Measurements from ENCODE around the gene SLC16A7.

Gene SLC16A7

DNA sequence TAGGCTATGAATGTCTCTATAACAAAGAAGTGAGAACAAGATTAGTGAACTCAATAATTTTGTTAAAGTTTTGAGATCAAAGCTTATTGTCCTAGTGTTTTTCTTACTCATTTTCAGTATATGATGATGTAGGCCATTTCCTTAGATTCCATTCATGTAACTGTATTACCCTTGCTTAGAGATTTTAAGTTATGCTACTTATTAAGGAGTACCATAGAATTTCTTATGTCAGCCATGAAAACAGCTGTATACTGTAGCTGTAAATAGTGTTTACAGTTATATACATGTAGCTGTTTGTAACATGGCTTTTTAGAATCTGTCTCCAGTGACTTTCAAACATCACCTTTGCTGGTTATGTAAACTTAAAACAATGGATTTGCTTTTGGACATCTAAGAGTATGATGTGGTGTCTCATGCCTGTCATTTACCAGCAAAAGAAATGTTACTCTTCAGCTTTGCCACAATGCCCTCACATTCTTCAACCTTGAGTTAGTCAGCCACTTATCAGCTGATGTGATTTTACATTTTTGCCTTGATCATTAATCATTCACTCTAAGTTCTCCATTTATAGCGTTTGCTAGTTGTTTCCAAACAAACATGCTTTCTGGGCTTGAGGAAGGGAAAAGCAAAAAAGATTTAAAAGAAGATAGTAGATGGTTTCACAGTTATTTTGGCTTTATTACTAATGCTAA lies 55.5 kb downstream of the SLC16A7 start:
- Histone ChIP-seq H3K27me3 (ENCODE audit: control insufficient read depth, insufficient read depth, low read length) (no peaks in the 10 kb centered on the region), H3K4me3 (ENCODE audit: low read depth, low read length) (no peak overlapping the region), H3K36me3 (ENCODE audit: control insufficient read depth, insufficient read depth, low read length) (no peaks in the 10 kb centered on the region), H3K9me3 (ENCODE audit: control insufficient read depth, insufficient read depth, low read length) (no peaks in the 10 kb centered on the region), H3K4me1 (ENCODE audit: control insufficient read depth, insufficient read depth, low read length) (no peaks in the 10 kb centered on the region), H3K9ac (ENCODE audit: low read depth, low read length) (no peak overlapping the region)

DNA sequence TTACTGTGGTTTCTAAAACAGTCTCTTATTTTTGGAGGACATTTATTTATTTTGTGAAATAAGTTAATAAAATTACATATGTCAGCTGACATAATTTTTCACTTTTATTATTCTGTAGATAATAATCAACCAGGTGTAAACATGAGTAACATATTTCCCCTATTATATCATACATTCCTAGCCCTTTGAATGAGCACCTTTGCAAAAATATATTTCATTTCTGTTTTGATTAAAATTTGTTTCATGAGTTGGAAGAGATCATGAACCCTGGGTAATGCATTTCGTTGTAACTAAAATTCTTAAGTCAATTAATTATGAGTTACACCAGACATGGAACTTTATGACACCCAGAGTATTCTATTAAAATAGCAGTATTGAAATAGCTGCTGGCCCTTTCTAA lies 56.3 kb downstream of the SLC16A7 start:
- H3K36me3 ChIP-seq (ENCODE audit: control insufficient read depth, insufficient read depth, low read length) = no peaks in the 10 kb centered on the region
- H3K4me1 ChIP-seq (ENCODE audit: control insufficient read depth, insufficient read depth, low read length) = no peaks in the 10 kb centered on the region
- H3K4me3 ChIP-seq (ENCODE audit: low read depth, low read length) = no peak overlapping the region
- no peaks in the 10 kb centered on the region for H3K9me3 ChIP-seq (ENCODE audit: control insufficient read depth, insufficient read depth, low read length)
- no peaks in the 10 kb centered on the region for H3K27me3 ChIP-seq (ENCODE audit: control insufficient read depth, insufficient read depth, low read length)
- no peak overlapping the region for H3K9ac ChIP-seq (ENCODE audit: low read depth, low read length)

DNA sequence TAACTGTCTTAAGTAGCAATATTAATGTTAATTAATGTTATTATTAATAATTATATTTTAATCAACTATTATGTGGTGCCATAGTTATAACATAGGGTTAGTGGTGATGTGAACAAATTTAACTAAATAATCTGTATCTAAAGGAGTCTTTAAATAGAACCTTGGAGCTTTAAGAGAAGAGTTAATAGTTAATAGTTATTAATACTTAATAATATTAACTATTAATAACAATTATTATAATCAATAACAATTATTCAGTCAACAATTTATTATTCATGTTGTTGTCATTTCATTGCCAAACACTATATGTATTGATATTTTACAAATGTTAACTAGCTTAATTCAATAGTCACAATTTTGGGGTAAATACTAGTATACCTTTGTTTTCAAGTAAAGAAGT lies 58.2 kb downstream of the SLC16A7 start:
- H3K36me3 ChIP-seq (ENCODE audit: control insufficient read depth, insufficient read depth, low read length) = no peaks in the 10 kb centered on the region
- H3K27me3 ChIP-seq (ENCODE audit: control insufficient read depth, insufficient read depth, low read length) = no peaks in the 10 kb centered on the region
- H3K4me1 ChIP-seq (ENCODE audit: control insufficient read depth, insufficient read depth, low read length) = no peaks in the 10 kb centered on the region
- H3K9me3 ChIP-seq (ENCODE audit: control insufficient read depth, insufficient read depth, low read length) = no peaks in the 10 kb centered on the region
- H3K4me3 ChIP-seq (ENCODE audit: low read depth, low read length) = no peak overlapping the region
- H3K9ac ChIP-seq (ENCODE audit: low read depth, low read length) = no peak overlapping the region

DNA sequence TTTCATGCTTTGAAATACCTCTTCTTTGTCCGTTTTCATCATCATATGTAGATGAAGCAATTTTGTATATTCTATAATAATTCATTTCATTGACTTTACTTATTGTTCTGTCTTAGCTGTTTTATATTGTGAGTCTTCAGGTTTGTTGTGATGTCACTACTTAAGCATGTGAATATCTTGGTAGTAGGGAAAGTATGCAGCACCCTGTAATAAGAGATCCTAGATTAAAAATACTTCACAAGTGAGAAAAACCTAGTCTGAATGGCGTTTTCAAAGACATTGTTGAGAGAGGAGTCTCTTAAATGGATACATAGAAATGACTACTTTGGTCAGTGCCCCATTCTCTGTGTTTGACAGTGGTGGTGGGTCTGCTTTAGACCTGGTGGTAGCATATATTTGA lies 61.4 kb downstream of the SLC16A7 start:
- H3K36me3 ChIP-seq (ENCODE audit: control insufficient read depth, insufficient read depth, low read length) = no peaks in the 10 kb centered on the region
- no peaks in the 10 kb centered on the region for H3K9me3 ChIP-seq (ENCODE audit: control insufficient read depth, insufficient read depth, low read length)
- no peak overlapping the region for H3K9ac ChIP-seq (ENCODE audit: low read depth, low read length)
- H3K4me3 ChIP-seq (ENCODE audit: low read depth, low read length) = no peak overlapping the region
- no peaks in the 10 kb centered on the region for H3K27me3 ChIP-seq (ENCODE audit: control insufficient read depth, insufficient read depth, low read length)
- H3K4me1 ChIP-seq (ENCODE audit: control insufficient read depth, insufficient read depth, low read length) = no peaks in the 10 kb centered on the region

DNA sequence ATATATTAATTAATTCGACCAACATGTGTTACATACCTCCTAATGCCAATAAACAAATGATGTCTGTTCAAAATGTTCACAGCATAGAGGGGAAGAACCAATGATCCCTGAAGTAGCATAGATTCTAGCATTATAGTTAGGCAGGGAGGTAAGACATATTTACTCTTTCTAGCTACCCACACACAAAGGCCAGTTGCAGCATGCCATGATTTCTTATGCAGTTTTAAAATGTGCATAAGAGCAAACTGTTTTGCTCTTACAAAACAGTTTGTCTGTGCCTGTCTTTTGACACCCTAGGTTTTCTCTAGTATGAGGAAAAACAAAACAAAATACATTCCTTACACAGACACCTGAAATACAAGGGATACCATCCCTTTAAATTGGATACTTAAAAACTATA lies 61.9 kb downstream of the SLC16A7 start:
- H3K27me3 ChIP-seq (ENCODE audit: control insufficient read depth, insufficient read depth, low read length) = no peaks in the 10 kb centered on the region
- H3K9me3 ChIP-seq (ENCODE audit: control insufficient read depth, insufficient read depth, low read length) = no peaks in the 10 kb centered on the region
- no peak overlapping the region for H3K4me3 ChIP-seq (ENCODE audit: low read depth, low read length)
- no peaks in the 10 kb centered on the region for H3K36me3 ChIP-seq (ENCODE audit: control insufficient read depth, insufficient read depth, low read length)
- no peaks in the 10 kb centered on the region for H3K4me1 ChIP-seq (ENCODE audit: control insufficient read depth, insufficient read depth, low read length)
- H3K9ac ChIP-seq (ENCODE audit: low read depth, low read length) = no peak overlapping the region

DNA sequence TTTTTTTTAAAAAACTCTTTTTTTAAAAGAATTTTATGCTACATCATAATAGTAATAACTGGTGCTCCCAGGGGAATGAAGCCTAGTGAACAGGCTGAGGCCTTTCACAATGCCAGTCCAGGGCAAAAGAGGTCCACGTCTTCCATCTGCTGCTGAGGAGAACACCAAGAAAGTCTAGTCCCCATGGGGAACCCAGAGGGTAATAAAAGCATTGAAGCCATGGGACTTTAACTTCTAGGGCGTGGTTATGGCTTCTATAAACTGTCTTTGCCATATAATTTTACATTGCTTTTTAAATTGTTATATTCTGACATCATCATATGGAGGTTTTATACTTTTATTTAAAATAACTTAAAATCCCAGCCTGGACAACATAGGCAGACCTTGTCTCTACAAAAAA lies 64.3 kb downstream of the SLC16A7 start:
- no peaks in the 10 kb centered on the region for H3K9me3 ChIP-seq (ENCODE audit: control insufficient read depth, insufficient read depth, low read length)
- H3K36me3 ChIP-seq (ENCODE audit: control insufficient read depth, insufficient read depth, low read length) = no peaks in the 10 kb centered on the region
- no peaks in the 10 kb centered on the region for H3K27me3 ChIP-seq (ENCODE audit: control insufficient read depth, insufficient read depth, low read length)
- no peak overlapping the region for H3K4me3 ChIP-seq (ENCODE audit: low read depth, low read length)
- H3K4me1 ChIP-seq (ENCODE audit: control insufficient read depth, insufficient read depth, low read length) = no peaks in the 10 kb centered on the region
- H3K9ac ChIP-seq (ENCODE audit: low read depth, low read length) = no peak overlapping the region

DNA sequence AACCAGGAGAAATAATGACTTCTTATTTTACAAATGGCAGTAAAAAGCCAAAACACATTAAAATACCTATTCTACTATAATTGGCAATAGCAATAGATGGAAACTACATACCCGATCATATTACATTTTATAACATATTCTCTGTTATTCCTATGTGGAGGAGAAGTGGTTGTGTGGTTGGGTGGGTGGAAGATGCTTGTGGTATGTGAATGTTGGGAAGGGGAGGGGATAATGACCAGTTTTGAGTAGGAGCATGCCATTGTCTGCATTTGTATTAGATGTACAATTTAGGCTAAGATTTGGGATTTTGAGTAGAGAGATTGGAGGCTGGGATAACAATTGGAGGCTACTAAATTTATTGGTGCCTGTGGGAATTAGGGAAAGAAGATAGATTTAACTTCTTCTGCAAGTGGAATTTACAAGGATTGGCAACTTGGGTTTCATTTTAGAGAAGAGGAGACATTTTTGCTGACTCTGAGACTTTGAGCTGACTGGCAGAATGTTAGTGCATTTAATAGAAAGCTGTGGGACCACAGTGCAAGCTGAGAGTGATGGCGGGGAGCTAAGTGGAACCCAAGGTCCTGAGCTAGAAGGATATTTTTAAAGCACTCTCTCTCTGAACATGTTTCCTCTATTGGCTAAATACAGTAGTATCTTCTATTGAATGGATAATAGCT lies 65.2 kb downstream of the SLC16A7 start:
- Histone ChIP-seq H3K4me1 (ENCODE audit: control insufficient read depth, insufficient read depth, low read length) (no peaks in the 10 kb centered on the region), H3K27me3 (ENCODE audit: control insufficient read depth, insufficient read depth, low read length) (no peaks in the 10 kb centered on the region), H3K9me3 (ENCODE audit: control insufficient read depth, insufficient read depth, low read length) (no peaks in the 10 kb centered on the region)

DNA sequence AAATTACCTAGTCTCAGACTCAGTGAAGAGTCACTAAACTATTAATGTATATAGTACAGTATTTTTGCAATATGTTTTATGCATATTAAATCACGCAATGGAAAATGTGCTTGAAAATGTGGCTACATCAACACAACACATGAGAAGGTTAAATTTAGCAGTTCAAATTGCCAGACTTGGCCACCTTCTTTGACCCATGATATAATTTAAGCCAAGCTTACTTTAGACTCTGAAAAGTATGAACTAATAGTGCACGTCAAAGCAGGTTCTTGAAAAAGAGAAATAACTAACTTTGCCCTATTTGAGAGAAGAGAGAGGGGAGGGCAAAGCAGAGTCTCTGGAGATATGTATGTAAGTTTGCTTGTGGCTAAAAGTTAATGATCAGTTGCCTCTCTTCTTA lies 68.7 kb downstream of the SLC16A7 start:
- no peak overlapping the region for H3K4me3 ChIP-seq (ENCODE audit: low read depth, low read length)
- H3K4me1 ChIP-seq (ENCODE audit: control insufficient read depth, insufficient read depth, low read length) = no peaks in the 10 kb centered on the region
- no peaks in the 10 kb centered on the region for H3K36me3 ChIP-seq (ENCODE audit: control insufficient read depth, insufficient read depth, low read length)
- H3K9me3 ChIP-seq (ENCODE audit: control insufficient read depth, insufficient read depth, low read length) = peaks cover 10% of the 10 kb centered on the region
- no peak overlapping the region for H3K9ac ChIP-seq (ENCODE audit: low read depth, low read length)
- no peaks in the 10 kb centered on the region for H3K27me3 ChIP-seq (ENCODE audit: control insufficient read depth, insufficient read depth, low read length)

More for the DNA sequence above, 65.2 kb downstream of the SLC16A7 start:
- Histone ChIP-seq H3K9ac (ENCODE audit: low read depth, low read length) (no peak overlapping the region), H3K36me3 (ENCODE audit: control insufficient read depth, insufficient read depth, low read length) (no peaks in the 10 kb centered on the region), H3K4me3 (ENCODE audit: low read depth, low read length) (no peak overlapping the region)

DNA sequence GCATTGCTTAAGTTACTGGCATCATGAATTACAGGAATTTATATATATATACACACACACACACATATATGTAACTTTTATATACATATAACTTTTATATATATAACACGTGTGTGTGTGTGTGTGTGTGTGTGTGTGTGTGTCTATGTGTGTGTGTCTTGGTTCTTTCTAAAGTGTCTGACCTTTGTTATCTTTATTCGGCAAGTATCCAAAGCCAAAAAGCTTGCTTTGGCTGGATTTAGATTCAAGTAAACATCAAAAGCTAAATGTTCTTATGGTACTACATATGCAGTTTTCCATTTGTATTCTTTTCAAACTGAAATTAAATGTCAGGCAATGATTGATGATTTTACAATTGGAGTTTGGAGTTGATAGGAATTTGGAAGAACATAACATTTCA lies 69.9 kb downstream of the SLC16A7 start:
- Histone ChIP-seq H3K4me3 (ENCODE audit: low read depth, low read length) (no peak overlapping the region), H3K36me3 (ENCODE audit: control insufficient read depth, insufficient read depth, low read length) (no peaks in the 10 kb centered on the region), H3K4me1 (ENCODE audit: control insufficient read depth, insufficient read depth, low read length) (no peaks in the 10 kb centered on the region), H3K9me3 (ENCODE audit: control insufficient read depth, insufficient read depth, low read length) (peaks cover 10% of the 10 kb centered on the region), H3K27me3 (ENCODE audit: control insufficient read depth, insufficient read depth, low read length) (no peaks in the 10 kb centered on the region), H3K9ac (ENCODE audit: low read depth, low read length) (no peak overlapping the region)

DNA sequence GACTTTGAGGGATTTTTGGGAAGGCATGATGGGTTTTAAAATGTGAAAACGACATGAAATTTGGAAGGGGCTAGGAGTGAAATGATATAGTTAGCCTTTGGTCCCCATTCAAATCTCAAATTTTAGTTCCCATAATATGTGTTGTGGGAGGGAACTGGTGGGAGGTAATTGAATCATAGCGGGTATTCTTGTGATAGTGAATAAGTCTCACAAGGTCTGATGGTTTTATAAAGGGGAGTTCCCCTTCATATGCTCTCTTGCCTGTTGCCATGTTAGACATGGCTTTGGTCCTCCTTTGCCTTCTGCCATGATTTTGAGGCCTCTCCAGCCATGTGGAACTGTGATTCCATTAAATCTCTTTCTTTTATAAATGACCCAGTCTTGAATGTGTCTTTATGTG lies 72.8 kb downstream of the SLC16A7 start:
- no peak overlapping the region for H3K4me3 ChIP-seq (ENCODE audit: low read depth, low read length)
- H3K9ac ChIP-seq (ENCODE audit: low read depth, low read length) = no peak overlapping the region
- no peaks in the 10 kb centered on the region for H3K4me1 ChIP-seq (ENCODE audit: control insufficient read depth, insufficient read depth, low read length)
- no peaks in the 10 kb centered on the region for H3K27me3 ChIP-seq (ENCODE audit: control insufficient read depth, insufficient read depth, low read length)
- H3K36me3 ChIP-seq (ENCODE audit: control insufficient read depth, insufficient read depth, low read length) = no peaks in the 10 kb centered on the region
- H3K9me3 ChIP-seq (ENCODE audit: control insufficient read depth, insufficient read depth, low read length) = peaks cover 10% of the 10 kb centered on the region

DNA sequence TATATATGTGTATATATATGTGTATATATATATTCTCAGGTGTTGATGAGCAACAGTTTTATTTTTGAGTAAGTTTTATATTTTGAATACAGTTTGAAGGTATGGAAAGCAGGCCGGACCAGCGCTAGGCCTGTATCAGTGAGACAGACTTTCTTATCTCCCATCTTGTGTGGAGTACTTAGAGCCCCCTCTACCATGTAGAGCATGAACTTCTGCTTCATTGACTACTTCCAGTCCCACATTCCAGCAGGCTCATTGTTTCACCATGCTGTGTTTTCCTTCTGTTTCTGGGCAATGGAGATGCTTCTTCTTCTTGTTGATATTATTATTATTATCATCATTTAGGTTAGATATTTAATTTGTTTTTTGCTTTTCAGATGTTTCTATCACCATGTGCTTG lies 76.4 kb downstream of the SLC16A7 start:
- H3K4me3 ChIP-seq (ENCODE audit: low read depth, low read length) = no peak overlapping the region
- peaks cover 8% of the 10 kb centered on the region for H3K9me3 ChIP-seq (ENCODE audit: control insufficient read depth, insufficient read depth, low read length)
- H3K9ac ChIP-seq (ENCODE audit: low read depth, low read length) = no peak overlapping the region
- no peaks in the 10 kb centered on the region for H3K4me1 ChIP-seq (ENCODE audit: control insufficient read depth, insufficient read depth, low read length)
- no peaks in the 10 kb centered on the region for H3K27me3 ChIP-seq (ENCODE audit: control insufficient read depth, insufficient read depth, low read length)
- no peaks in the 10 kb centered on the region for H3K36me3 ChIP-seq (ENCODE audit: control insufficient read depth, insufficient read depth, low read length)

DNA sequence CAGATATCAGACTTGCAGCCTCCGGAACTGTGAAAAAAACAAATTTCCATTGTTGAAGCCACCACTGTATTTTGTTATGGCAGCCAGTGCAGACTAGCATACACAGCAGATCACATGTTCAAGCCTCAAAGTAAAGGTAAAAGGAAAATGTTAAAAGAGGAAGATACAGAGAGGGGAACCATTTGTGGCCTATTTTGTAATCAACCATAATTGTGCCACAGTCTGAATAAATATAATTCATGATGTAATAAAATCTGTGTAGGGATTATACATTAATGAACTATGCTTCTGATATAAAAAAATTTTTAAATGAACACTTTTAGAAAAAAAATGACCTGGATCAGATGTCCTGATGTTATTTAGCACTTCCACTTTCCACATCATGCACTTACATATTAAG lies 79.6 kb downstream of the SLC16A7 start:
- Histone ChIP-seq H3K9me3 (ENCODE audit: control insufficient read depth, insufficient read depth, low read length) (no peaks in the 10 kb centered on the region), H3K9ac (ENCODE audit: low read depth, low read length) (no peak overlapping the region), H3K27me3 (ENCODE audit: control insufficient read depth, insufficient read depth, low read length) (no peaks in the 10 kb centered on the region), H3K4me1 (ENCODE audit: control insufficient read depth, insufficient read depth, low read length) (no peaks in the 10 kb centered on the region), H3K4me3 (ENCODE audit: low read depth, low read length) (no peak overlapping the region), H3K36me3 (ENCODE audit: control insufficient read depth, insufficient read depth, low read length) (no peaks in the 10 kb centered on the region)

All from iPS-15b (cell line).